Activated CD8-positive, alpha-beta memory T cell treated with anti-CD3 and anti-CD28 coated beads, Interleukin-2, amount 10 ng/mL, durations not matched to agents 7 days and 5 days (primary cell): ENCODE results near the gene CBX1. TPM values are rescaled to one million over a fixed set of nuclear protein-coding genes. Genes with fewer than 3 reads are reported as not detected.

ENCODE experiments used
- ATAC-seq: fragments of 150-1000 bp; cut with Tn5 transposase; one replicate; pipeline ENCODE4 v1.10.0; 2021; ENCODE audit warnings: moderate library complexity
- CTCF ChIA-PET: fragments of 350-600 bp; sonication (Branson Sonifier 250); formaldehyde crosslinking; loops from one replicate; lab custom pipeline; 2021; ENCODE audit warnings: antibody characterized with exemption; lab: Charles Lee
- DNase-seq: peaks from one replicate; pipeline ENCODE4 v3.0.0-alpha.2; 2020
- H3K27ac Mint-ChIP-seq: one replicate; pipeline ENCODE4 v1.8.0; 2021; ENCODE audit warnings: mild to moderate bottlenecking, mixed read lengths
- H3K27me3 Mint-ChIP-seq: one replicate; pipeline ENCODE4 v1.8.0; 2021; ENCODE audit warnings: mixed read lengths
- H3K36me3 Mint-ChIP-seq: one replicate; pipeline ENCODE4 v1.8.0; 2021; ENCODE audit warnings: mild to moderate bottlenecking, mixed read lengths
- H3K4me1 Mint-ChIP-seq: one replicate; pipeline ENCODE4 v1.8.0; 2021; ENCODE audit warnings: mixed read lengths
- H3K4me3 Mint-ChIP-seq: one replicate; pipeline ENCODE4 v1.8.0; 2021; ENCODE audit warnings: mild to moderate bottlenecking, moderate library complexity, mixed read lengths
- H3K9me3 Mint-ChIP-seq: one replicate; pipeline ENCODE4 v1.8.0; 2022; ENCODE audit warnings: low read depth, mixed read lengths
- total RNA-seq, 2 experiments: library from RNA; stranded (reverse); gene quantifications; one replicate each; pipeline ENCODE4 v1.2.3, GENCODE V29; 2021

The CBX1 gene
- 10 to 100 TPM; 46.3 to 47.8 TPM for total RNA-seq

- H3K4me1 Mint-ChIP-seq: peaks cover 49% of the 10 kb centered on the region
- peaks cover 11% of the 10 kb centered on the region for H3K36me3 Mint-ChIP-seq
- peak; percentile 97 for DNase-seq
- H3K27me3 Mint-ChIP-seq: no peaks in the 10 kb centered on the region
- peak within 1 kb of the TSS; percentile 91 for H3K4me3 Mint-ChIP-seq
- H3K9me3 Mint-ChIP-seq: no peaks in the 10 kb centered on the region
- H3K27ac Mint-ChIP-seq: peak within 1 kb of the TSS; percentile 88
- CTCF ChIA-PET: interaction anchor here (1.0 to 10.5 kb wide), 7 partner anchors 11 to 76 kb away, joined by 3 to 69 read pairs (median 9); partner anchors contain the start of gene NFE2L1
- ATAC-seq: peak; percentile 97
Observed at GRCh38 chr17:48101012-48101720, at the start of gene CBX1. Gene CBX1, minus strand, starts transcription at chr17:48101478. Its CDS starts 24,474 bp downstream, at chr17:48077004.

DNA sequence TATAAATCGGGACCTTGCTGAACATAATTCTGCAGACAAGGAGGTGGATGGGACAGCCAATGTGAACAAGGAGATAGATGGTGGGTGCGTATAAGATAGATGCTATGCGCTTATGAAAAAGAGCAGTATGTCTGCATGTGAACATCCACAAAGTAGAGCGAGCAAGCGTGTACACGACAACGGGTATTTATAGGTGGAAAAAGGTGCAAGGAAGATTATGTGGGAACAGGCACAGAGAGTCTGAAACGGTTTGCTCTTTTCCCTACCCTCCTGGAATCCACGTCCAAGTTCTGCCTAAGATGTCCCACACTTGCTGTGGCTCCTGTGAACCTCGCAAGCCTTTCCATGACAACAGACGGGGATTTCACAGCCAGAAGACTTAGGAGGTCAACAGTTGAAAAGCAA is 49.3 kb upstream of the CBX1 start:
- peaks cover 3% of the 10 kb centered on the region for H3K36me3 Mint-ChIP-seq

GRCh38 chr17:48149787-48150463 is 48.6 kb upstream of the CBX1 start:
- ATAC-seq (no peak), DNase-seq (no peak)
- Mint-ChIP-seq H3K27ac (no peak overlapping the region), H3K27me3 (no peaks in the 10 kb centered on the region), H3K4me3 (no peak overlapping the region), H3K4me1 (peaks cover 8% of the 10 kb centered on the region), H3K36me3 (peaks cover 4% of the 10 kb centered on the region), H3K9me3 (no peaks in the 10 kb centered on the region)
- CTCF ChIA-PET: no interaction called here

More for the DNA sequence above, 49.3 kb upstream of the CBX1 start:
- DNase-seq: no peak
- CTCF ChIA-PET: no interaction called here
- Mint-ChIP-seq H3K4me3 (no peak overlapping the region), H3K27me3 (no peaks in the 10 kb centered on the region), H3K9me3 (no peaks in the 10 kb centered on the region), H3K27ac (no peak overlapping the region), H3K4me1 (peaks cover 3% of the 10 kb centered on the region)
- ATAC-seq: no peak

DNA sequence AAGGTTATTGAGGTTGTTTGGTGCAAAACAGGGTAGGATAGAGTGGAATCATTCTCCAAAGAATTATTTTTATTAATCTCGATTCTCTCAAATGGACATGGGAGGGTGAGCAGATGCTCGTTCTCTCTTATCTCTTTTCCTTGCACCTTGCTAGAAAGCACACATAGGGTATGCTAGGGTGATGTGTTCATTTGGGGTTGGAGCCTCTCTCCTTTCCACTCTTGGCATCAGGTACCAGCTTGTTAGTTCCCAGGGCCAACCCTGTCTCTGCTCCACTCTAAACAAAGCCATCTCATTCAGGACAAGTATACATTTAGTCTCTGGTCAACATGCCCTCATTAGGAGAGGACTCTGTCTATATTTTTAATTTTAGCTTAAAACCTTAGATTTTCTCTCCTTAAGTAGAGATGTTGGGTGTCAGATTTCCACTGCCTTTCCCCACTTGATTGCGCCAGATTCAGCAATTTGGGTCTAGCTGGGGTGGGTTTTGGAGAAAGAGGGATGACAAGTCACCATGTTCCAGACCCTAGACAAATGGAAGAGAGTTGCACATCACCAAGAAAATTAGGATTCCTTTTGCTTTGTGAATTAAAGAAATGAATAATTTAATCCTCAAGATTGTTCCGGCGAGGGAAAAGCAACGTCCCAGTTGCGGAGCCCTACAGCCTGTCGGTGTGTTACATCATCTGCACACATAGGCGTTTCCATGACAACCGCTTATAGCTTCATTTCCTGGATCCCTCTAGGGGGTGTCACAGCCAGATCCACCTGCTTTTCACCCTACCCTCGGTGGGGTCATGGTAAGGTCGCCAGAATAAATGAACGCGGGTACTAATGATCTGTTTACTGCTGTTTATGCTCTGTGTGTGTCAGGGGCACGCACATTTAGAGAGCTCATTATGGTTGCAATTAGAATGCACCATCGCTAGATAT is 47.8 kb upstream of the CBX1 start:
- CTCF ChIA-PET: interaction anchor here (1.0 kb wide), 1 partner anchor 18 kb away, joined by 3 read pairs; no protein-coding TSS in a partner anchor
- Mint-ChIP-seq H3K9me3 (no peaks in the 10 kb centered on the region), H3K27me3 (no peaks in the 10 kb centered on the region), H3K27ac (no peak overlapping the region), H3K4me1 (peaks cover 8% of the 10 kb centered on the region), H3K4me3 (no peak overlapping the region), H3K36me3 (peaks cover 4% of the 10 kb centered on the region)
- DNase-seq (no peak), ATAC-seq (no peak)

DNA sequence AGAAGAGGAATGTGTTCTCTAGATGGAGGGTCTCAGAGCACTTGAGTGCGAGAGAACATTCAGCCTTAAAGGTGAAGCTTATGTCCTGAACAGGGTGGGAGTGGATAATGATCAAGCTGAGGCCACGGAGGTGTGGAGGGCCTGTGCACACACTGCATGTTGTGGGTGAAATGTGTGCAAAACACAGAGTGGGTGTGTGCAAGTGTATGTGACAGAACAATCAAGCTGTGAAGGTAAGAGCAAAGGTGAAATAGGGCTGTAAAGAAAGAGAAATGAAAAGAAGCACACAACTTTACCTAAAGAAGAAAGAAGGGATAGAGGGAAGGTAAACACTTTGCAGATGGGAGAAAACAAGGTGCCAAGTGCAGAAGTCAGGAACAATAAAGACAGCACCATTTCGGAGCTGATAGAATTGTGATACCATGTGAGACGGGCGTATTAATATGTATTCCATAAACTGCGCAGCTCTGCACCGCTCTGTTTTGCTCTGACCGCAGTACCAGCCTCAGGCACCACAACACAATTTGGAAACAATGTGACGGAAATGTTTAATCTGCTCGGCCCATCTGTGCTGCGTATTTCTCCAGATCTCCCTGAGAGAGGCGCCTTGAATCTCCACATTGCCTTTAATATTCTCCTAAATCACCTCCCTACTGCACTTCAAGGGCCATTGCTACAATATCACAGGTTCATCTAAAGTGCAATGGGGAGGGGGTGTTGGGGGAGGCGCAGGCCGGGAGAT is 46.9 kb upstream of the CBX1 start:
- H3K36me3 Mint-ChIP-seq: peaks cover 4% of the 10 kb centered on the region
- ATAC-seq: no peak
- DNase-seq: no peak
- no peak overlapping the region for H3K4me3 Mint-ChIP-seq
- no peak overlapping the region for H3K27ac Mint-ChIP-seq
- peaks cover 8% of the 10 kb centered on the region for H3K4me1 Mint-ChIP-seq
- CTCF ChIA-PET: interaction anchor here (1.2 to 1.6 kb wide), 2 partner anchors 67 to 68 kb away, joined by 3 to 4 read pairs; no protein-coding TSS in a partner anchor
- no peaks in the 10 kb centered on the region for H3K9me3 Mint-ChIP-seq
- no peaks in the 10 kb centered on the region for H3K27me3 Mint-ChIP-seq

DNA sequence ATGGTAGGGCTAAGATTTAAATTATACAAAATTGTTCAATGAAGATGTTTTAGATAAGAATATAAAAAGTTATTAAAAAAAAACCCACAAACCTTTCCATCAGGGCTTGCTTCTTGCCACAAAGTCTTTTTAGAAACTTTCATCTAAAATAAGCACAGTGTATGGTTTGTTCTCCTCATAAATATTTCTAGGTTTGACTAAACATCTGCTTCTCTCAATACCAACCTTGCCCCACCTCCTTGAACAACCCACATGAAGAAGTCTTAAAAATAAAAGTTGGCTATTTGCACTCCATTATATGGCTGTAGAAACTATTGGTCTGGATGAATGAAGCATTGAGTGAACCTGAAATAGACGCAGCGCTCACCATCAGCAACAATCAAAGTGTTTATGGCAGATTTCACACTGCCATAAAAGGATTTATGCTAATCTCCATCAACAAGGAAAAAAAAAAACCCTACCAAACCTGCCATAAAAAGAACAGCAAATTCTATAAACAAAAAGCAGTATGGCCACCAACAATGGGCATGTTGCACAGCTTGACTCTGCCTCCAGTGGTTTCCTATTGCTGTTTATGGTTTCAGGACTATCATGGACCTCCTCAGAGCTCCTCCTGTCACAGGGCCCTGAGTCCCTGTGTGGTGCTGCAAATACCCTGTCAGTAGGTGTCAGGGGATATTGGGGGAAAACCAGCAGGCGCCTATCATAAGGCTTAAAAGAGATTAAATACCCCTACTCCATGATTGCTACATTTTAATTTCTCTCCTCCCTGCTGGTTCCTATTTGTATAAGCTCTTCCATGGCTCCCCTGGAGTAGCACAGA is 43.9 kb upstream of the CBX1 start:
- Mint-ChIP-seq H3K9me3 (no peaks in the 10 kb centered on the region), H3K27ac (no peak overlapping the region), H3K4me3 (no peak overlapping the region), H3K27me3 (no peaks in the 10 kb centered on the region), H3K4me1 (peaks cover 8% of the 10 kb centered on the region), H3K36me3 (peaks cover 5% of the 10 kb centered on the region)
- DNase-seq (no peak), ATAC-seq (no peak)
- CTCF ChIA-PET: interaction anchor here (1.2 kb wide), 1 partner anchor 14 kb away, joined by 3 read pairs; no protein-coding TSS in a partner anchor

- H3K27ac Mint-ChIP-seq: no peak overlapping the region
Observed at GRCh38 chr17:48144231-48144630, 43.0 kb upstream of the CBX1 start.

DNA sequence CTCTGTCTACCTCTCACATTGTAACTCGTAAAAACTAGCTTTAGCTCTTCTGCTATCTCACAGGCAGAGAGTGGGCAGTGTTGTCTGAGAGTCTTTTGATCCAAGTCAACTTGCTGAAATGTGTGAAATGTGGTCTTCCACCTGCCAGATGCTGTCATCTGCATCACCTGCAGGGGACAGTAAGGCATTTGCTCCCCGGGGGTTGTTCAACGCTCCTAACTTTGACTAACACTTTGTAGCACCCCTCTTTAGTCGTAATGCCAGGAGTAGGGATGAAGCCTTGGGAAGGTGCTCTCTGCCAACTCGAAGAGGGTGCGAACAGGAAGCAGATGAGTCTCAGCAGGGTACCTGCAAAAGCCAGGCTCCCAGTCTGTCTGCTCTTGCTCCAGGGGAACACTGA is 42.4 kb upstream of the CBX1 start:
- H3K27ac Mint-ChIP-seq: no peak overlapping the region
- no peak for ATAC-seq

More at GRCh38 chr17:48144231-48144630, 43.0 kb upstream of the CBX1 start:
- Mint-ChIP-seq H3K36me3 (peaks cover 8% of the 10 kb centered on the region), H3K4me3 (no peak overlapping the region), H3K9me3 (no peaks in the 10 kb centered on the region), H3K27me3 (no peaks in the 10 kb centered on the region), H3K4me1 (peaks cover 8% of the 10 kb centered on the region)
- no peak for ATAC-seq
- no peak for DNase-seq
- CTCF ChIA-PET: no interaction called here

DNA sequence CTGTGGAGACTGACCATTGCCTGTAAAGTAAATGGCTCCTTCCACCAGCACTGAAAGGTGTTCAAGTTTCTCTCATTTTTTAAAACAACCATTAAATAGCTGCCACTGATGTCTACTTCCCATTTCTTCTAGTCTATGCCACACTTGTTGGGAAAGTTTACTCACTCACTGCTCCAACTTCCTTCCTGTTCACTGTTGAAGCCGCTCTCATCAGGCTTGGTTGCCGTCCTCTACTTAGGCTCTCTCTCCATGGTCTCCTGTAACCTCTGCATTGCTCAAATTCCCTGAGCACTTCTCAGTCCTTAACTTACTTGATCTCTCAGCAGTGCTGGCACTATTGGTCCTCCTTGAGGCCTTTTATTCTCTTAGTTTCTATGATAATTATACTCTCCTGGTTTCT is 38.7 kb upstream of the CBX1 start:
- Mint-ChIP-seq H3K36me3 (peaks cover 8% of the 10 kb centered on the region), H3K4me3 (no peak overlapping the region), H3K27ac (peak overlapping the region; percentile 43), H3K27me3 (no peaks in the 10 kb centered on the region), H3K9me3 (no peaks in the 10 kb centered on the region), H3K4me1 (peaks cover under 1% of the 10 kb centered on the region)
- CTCF ChIA-PET: interaction anchor here (1.1 to 2.7 kb wide), 2 partner anchors 9 to 42 kb away, joined by 3 to 9 read pairs; no protein-coding TSS in a partner anchor
- DNase-seq: no peak
- ATAC-seq: no peak

More for the DNA sequence above, 42.4 kb upstream of the CBX1 start:
- CTCF ChIA-PET: no interaction called here
- Mint-ChIP-seq H3K36me3 (peaks cover 5% of the 10 kb centered on the region), H3K9me3 (no peaks in the 10 kb centered on the region), H3K4me1 (peaks cover 8% of the 10 kb centered on the region), H3K27me3 (no peaks in the 10 kb centered on the region), H3K4me3 (no peak overlapping the region)
- DNase-seq: no peak

DNA sequence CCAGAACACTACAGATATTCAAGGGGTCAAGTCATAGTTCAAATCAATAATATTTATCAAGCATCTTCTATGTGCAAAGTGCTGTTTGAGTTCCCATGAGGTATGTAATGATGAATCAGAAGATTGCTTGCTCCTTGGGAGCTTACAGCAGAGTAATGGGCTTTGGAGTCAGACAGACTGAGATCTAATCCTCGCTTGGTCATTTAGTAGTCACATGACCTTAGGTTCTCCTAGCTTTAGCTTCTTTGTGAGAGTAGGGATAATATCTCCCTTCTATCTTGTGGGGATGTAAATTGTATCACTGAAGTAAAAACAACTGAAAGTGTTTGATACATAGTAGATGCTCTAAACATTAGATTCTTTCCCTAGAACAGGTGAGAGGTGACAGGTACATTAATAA is 36.4 kb upstream of the CBX1 start:
- no peaks in the 10 kb centered on the region for H3K27me3 Mint-ChIP-seq
- H3K36me3 Mint-ChIP-seq: peaks cover 8% of the 10 kb centered on the region
- H3K27ac Mint-ChIP-seq: no peak overlapping the region
- DNase-seq (no peak), ATAC-seq (no peak)
- no peak overlapping the region for H3K4me3 Mint-ChIP-seq
- CTCF ChIA-PET: no interaction called here
- H3K4me1 Mint-ChIP-seq: no peaks in the 10 kb centered on the region
- no peaks in the 10 kb centered on the region for H3K9me3 Mint-ChIP-seq

DNA sequence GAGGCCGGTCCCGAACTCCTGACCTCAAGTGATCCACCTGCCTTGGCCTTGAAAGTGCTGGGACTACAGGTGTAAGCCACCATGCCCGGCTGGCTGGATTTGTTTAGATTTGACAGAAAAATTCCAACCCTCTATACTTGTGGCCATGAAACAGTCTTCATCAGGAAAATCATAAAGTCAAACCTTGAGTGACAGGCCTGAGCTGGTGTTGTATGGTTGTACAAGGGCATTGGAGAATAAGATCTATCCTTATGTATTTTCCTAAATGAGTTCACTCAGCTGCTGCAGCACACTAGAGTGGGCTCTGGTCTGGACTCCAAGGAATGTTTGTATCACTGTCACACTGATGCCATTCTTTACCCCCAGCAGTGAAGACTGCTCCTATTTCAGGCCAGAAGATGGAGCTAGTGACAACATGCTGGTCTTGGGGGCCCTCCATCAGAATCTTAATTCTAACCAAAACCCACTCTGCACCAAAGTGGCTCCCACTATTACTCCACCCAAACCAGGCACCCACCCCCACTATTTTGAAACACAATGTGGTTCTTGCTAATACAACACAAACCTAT is 33.7 kb upstream of the CBX1 start:
- no peaks in the 10 kb centered on the region for H3K27me3 Mint-ChIP-seq
- no peak overlapping the region for H3K4me3 Mint-ChIP-seq
- no peak overlapping the region for H3K27ac Mint-ChIP-seq
- ATAC-seq (no peak), DNase-seq (no peak)
- CTCF ChIA-PET: interaction anchor here (0.7 to 8.7 kb wide), 11 partner anchors 12 to 484 kb away, joined by 3 to 113 read pairs (median 4); partner anchors contain the start of gene HOXB5
- no peaks in the 10 kb centered on the region for H3K9me3 Mint-ChIP-seq
- H3K4me1 Mint-ChIP-seq: no peaks in the 10 kb centered on the region
- H3K36me3 Mint-ChIP-seq: peaks cover 10% of the 10 kb centered on the region
